Measurements from ENCODE around the gene METRN.

GRCh38 chr16:671353-672131 is 43.4 kb upstream of the METRN start:
- no peak for TF ChIP-seq ZEB2 (tag by site-specific recombination; IDR thresholded peaks at IDR 0.05)
- no peak for TF ChIP-seq ZNF561 (tag by site-specific recombination; IDR thresholded peaks at IDR 0.05; ENCODE audit: borderline replicate concordance)
- TF ChIP-seq ZNF138 (tag by site-specific recombination; IDR thresholded peaks at IDR 0.05; ENCODE audit: borderline replicate concordance), result no peak
- no peak for TF ChIP-seq ZNF624 (tag by site-specific recombination; IDR thresholded peaks at IDR 0.05)
- no peak for TF ChIP-seq ZNF202 (tag by site-specific recombination; IDR thresholded peaks at IDR 0.05; ENCODE audit: borderline replicate concordance)
- TF ChIP-seq SALL2 (tag by site-specific recombination; IDR thresholded peaks at IDR 0.05; ENCODE audit: borderline replicate concordance), result no peak
- TF ChIP-seq ZNF707 (tag by site-specific recombination; IDR thresholded peaks at IDR 0.05), result no peak
- no peak for TF ChIP-seq CTCF (tag by site-specific recombination; IDR thresholded peaks at IDR 0.05)
- no peak for TF ChIP-seq TCF7L2 (IDR thresholded peaks at IDR 0.05; ENCODE audit: borderline replicate concordance, low read depth, low read length)

Data from HEK293 (cell line).